IPS-20b (cell line): ENCODE results near the gene TTC39B.

ENCODE experiments used
- H3K27ac ChIP-seq: one replicate; pipeline ENCODE4 v1.5.1; 2013; ENCODE audit warnings: low read length
- H3K27me3 ChIP-seq: 2 replicates; pipeline ENCODE4 v1.6.1; 2013; ENCODE audit warnings: mild to moderate bottlenecking, low read length, inconsistent platforms; ENCODE audit not compliant: insufficient read depth
- H3K36me3 ChIP-seq: 2 replicates; pipeline ENCODE4 v1.6.1; 2013; ENCODE audit warnings: low read depth, mild to moderate bottlenecking, inconsistent platforms, low read length, moderate library complexity; ENCODE audit not compliant: insufficient read depth
- H3K4me1 ChIP-seq: 2 replicates; pipeline ENCODE4 v1.6.1; 2013; ENCODE audit warnings: mild to moderate bottlenecking, control low read depth, inconsistent platforms, low read length, moderate library complexity; ENCODE audit not compliant: insufficient read depth
- H3K4me3 ChIP-seq: 2 replicates; pipeline ENCODE4 v1.5.1; 2013; ENCODE audit warnings: mild to moderate bottlenecking, low read length, inconsistent platforms
- H3K9ac ChIP-seq: 2 replicates; pipeline ENCODE4 v1.6.1; 2013; ENCODE audit warnings: low read depth, mild to moderate bottlenecking, inconsistent platforms, low read length, moderate library complexity
- H3K9me3 ChIP-seq: 2 replicates; pipeline ENCODE4 v1.6.1; 2013; ENCODE audit warnings: mild to moderate bottlenecking, low read depth, low read length, inconsistent platforms; ENCODE audit not compliant: insufficient read depth

The TTC39B gene

GRCh38 chr9:15253786-15254185 is 53.2 kb downstream of the TTC39B start:
- no peak overlapping the region for H3K4me3 ChIP-seq
- no peaks in the 10 kb centered on the region for H3K36me3 ChIP-seq
- H3K9me3 ChIP-seq = no peaks in the 10 kb centered on the region
- H3K27me3 ChIP-seq = no peaks in the 10 kb centered on the region
- H3K4me1 ChIP-seq = peaks cover 12% of the 10 kb centered on the region
- H3K9ac ChIP-seq = no peak overlapping the region
- no peak overlapping the region for H3K27ac ChIP-seq

- Histone ChIP-seq H3K36me3 (no peaks in the 10 kb centered on the region), H3K4me3 (no peak overlapping the region), H3K4me1 (peaks cover 14% of the 10 kb centered on the region), H3K27me3 (no peaks in the 10 kb centered on the region), H3K27ac (no peak overlapping the region), H3K9me3 (no peaks in the 10 kb centered on the region), H3K9ac (no peak overlapping the region)
Measured at GRCh38 chr9:15253197-15253596, 53.8 kb downstream of the TTC39B start.

- Histone ChIP-seq H3K4me1 (peaks cover 23% of the 10 kb centered on the region), H3K27ac (no peak overlapping the region), H3K4me3 (0 out of 2 replicates have a peak overlapping the region, but pooled peaks have one; percentile 2), H3K36me3 (no peaks in the 10 kb centered on the region), H3K9me3 (no peaks in the 10 kb centered on the region), H3K9ac (no peak overlapping the region), H3K27me3 (no peaks in the 10 kb centered on the region)
Measured at GRCh38 chr9:15249981-15250380, 57.0 kb downstream of the TTC39B start.

- Histone ChIP-seq H3K9ac (no peak overlapping the region), H3K9me3 (no peaks in the 10 kb centered on the region), H3K27ac (no peak overlapping the region), H3K4me3 (peak overlapping the region; percentile 2; the same call in 1 of the 2 replicates), H3K4me1 (peaks cover 24% of the 10 kb centered on the region), H3K27me3 (no peaks in the 10 kb centered on the region), H3K36me3 (no peaks in the 10 kb centered on the region)
Measured at GRCh38 chr9:15249042-15249818, 57.8 kb downstream of the TTC39B start.

- Histone ChIP-seq H3K27me3 (no peaks in the 10 kb centered on the region), H3K27ac (no peak overlapping the region), H3K36me3 (no peaks in the 10 kb centered on the region), H3K4me1 (peaks cover 24% of the 10 kb centered on the region), H3K9ac (no peak overlapping the region), H3K4me3 (no peak overlapping the region), H3K9me3 (no peaks in the 10 kb centered on the region)
Measured at GRCh38 chr9:15248621-15249020, 58.4 kb downstream of the TTC39B start.

GRCh38 chr9:15248081-15248480 is 58.9 kb downstream of the TTC39B start:
- no peak overlapping the region for H3K27ac ChIP-seq
- no peak overlapping the region for H3K4me3 ChIP-seq
- H3K9me3 ChIP-seq = no peaks in the 10 kb centered on the region
- peaks cover 24% of the 10 kb centered on the region for H3K4me1 ChIP-seq
- no peak overlapping the region for H3K9ac ChIP-seq
- H3K36me3 ChIP-seq = no peaks in the 10 kb centered on the region
- H3K27me3 ChIP-seq = no peaks in the 10 kb centered on the region

GRCh38 chr9:15246708-15247107 is 60.3 kb downstream of the TTC39B start:
- no peak overlapping the region for H3K9ac ChIP-seq
- no peak overlapping the region for H3K4me3 ChIP-seq
- no peaks in the 10 kb centered on the region for H3K9me3 ChIP-seq
- H3K27me3 ChIP-seq = no peaks in the 10 kb centered on the region
- H3K4me1 ChIP-seq = peaks cover 24% of the 10 kb centered on the region
- H3K36me3 ChIP-seq = no peaks in the 10 kb centered on the region
- no peak overlapping the region for H3K27ac ChIP-seq

GRCh38 chr9:15246243-15246642 is 60.8 kb downstream of the TTC39B start:
- H3K36me3 ChIP-seq = no peaks in the 10 kb centered on the region
- no peak overlapping the region for H3K9ac ChIP-seq
- H3K27ac ChIP-seq = no peak overlapping the region
- H3K27me3 ChIP-seq = no peaks in the 10 kb centered on the region
- peaks cover 24% of the 10 kb centered on the region for H3K4me1 ChIP-seq
- no peaks in the 10 kb centered on the region for H3K9me3 ChIP-seq
- no peak overlapping the region for H3K4me3 ChIP-seq

- peaks cover 15% of the 10 kb centered on the region for H3K4me1 ChIP-seq
- no peaks in the 10 kb centered on the region for H3K27me3 ChIP-seq
- no peak overlapping the region for H3K27ac ChIP-seq
- H3K36me3 ChIP-seq = no peaks in the 10 kb centered on the region
- H3K9ac ChIP-seq = no peak overlapping the region
- H3K4me3 ChIP-seq = no peak overlapping the region
- no peaks in the 10 kb centered on the region for H3K9me3 ChIP-seq
Measured at GRCh38 chr9:15244001-15244441, 63.0 kb downstream of the TTC39B start.

- Histone ChIP-seq H3K4me3 (no peak overlapping the region), H3K9me3 (no peaks in the 10 kb centered on the region), H3K4me1 (peaks cover 11% of the 10 kb centered on the region), H3K36me3 (no peaks in the 10 kb centered on the region), H3K27ac (no peak overlapping the region), H3K27me3 (no peaks in the 10 kb centered on the region), H3K9ac (no peak overlapping the region)
Measured at GRCh38 chr9:15243081-15243480, 63.9 kb downstream of the TTC39B start.

- Histone ChIP-seq H3K36me3 (no peaks in the 10 kb centered on the region), H3K4me1 (0 out of 2 replicates have a peak, but pooled peaks cover 2% of the 10 kb centered on the region), H3K4me3 (no peak overlapping the region), H3K9me3 (no peaks in the 10 kb centered on the region), H3K27me3 (no peaks in the 10 kb centered on the region), H3K27ac (no peak overlapping the region), H3K9ac (no peak overlapping the region)
Measured at GRCh38 chr9:15240927-15241326, 66.1 kb downstream of the TTC39B start.

- no peak overlapping the region for H3K4me3 ChIP-seq
- H3K27me3 ChIP-seq = no peaks in the 10 kb centered on the region
- no peak overlapping the region for H3K27ac ChIP-seq
- no peaks in the 10 kb centered on the region for H3K9me3 ChIP-seq
- no peaks in the 10 kb centered on the region for H3K36me3 ChIP-seq
- no peak overlapping the region for H3K9ac ChIP-seq
- H3K4me1 ChIP-seq = no peaks in the 10 kb centered on the region
Measured at GRCh38 chr9:15239816-15240215, 67.2 kb downstream of the TTC39B start.
